ENCODE data around the gene DPH5.

Gene DPH5

GRCh38 chr1:101025657-101026429 is at the start of gene DPH5:
DPH5 (minus strand) TSS chr1:101025784; CDS start chr1:101025443, 341 bp downstream.
- Histone ChIP-seq H3K9ac (ENCODE audit: low read length) (peak within 1 kb of the TSS; percentile 75), H3K27ac (ENCODE audit: low read length) (peak within 1 kb of the TSS; percentile 8; the same call in 1 of the 2 replicates), H3K4me3 (ENCODE audit: low read length) (peak within 1 kb of the TSS; percentile 81), H3K79me2 (ENCODE audit: low read length) (peaks cover 13% of the 10 kb centered on the region), H3F3A (ENCODE audit: insufficient read depth, low read length) (no peaks in the 10 kb centered on the region), H4K20me1 (ENCODE audit: insufficient read depth, low read length) (no peaks in the 10 kb centered on the region), H3K9me2 (replicated peaks; ENCODE audit: insufficient read depth, low read length) (no peaks in the 10 kb centered on the region), H3K27me3 (replicated peaks; ENCODE audit: insufficient read depth, low read length) (no peaks in the 10 kb centered on the region), H2AFZ (ENCODE audit: low read length) (peak within 1 kb of the TSS; percentile 82), H3K4me1 (ENCODE audit: low read length) (no peaks in the 10 kb centered on the region), H3K9me3 (replicated peaks; ENCODE audit: insufficient read depth, low read length) (no peaks in the 10 kb centered on the region), H3K36me3 (replicated peaks; ENCODE audit: insufficient read depth, low read length) (no peaks in the 10 kb centered on the region), H3K4me2 (ENCODE audit: low read depth, low read length) (peak within 1 kb of the TSS; percentile 74)
- no peak for TF ChIP-seq EZH2phosphoT487 (IDR thresholded peaks at IDR 0.05; ENCODE audit: low read length)
- TF ChIP-seq CTCF (IDR thresholded peaks at IDR 0.05; ENCODE audit: low read length): no peak
- TF ChIP-seq EZH2 (optimal IDR thresholded peaks at IDR 0.05; ENCODE audit: low read depth, low read length): no peak
- peak; percentile 81 for DNase-seq

- TF ChIP-seq CTCF (IDR thresholded peaks at IDR 0.05; ENCODE audit: low read length) (no peak), EZH2 (optimal IDR thresholded peaks at IDR 0.05; ENCODE audit: low read depth, low read length) (no peak), EZH2phosphoT487 (IDR thresholded peaks at IDR 0.05; ENCODE audit: low read length) (no peak)
- no peak for DNase-seq
Measured at GRCh38 chr1:101073836-101074235, 48.3 kb upstream of the DPH5 start.

GRCh38 chr1:101071470-101071891 is 45.9 kb upstream of the DPH5 start:
- Histone ChIP-seq H3K9me3 (replicated peaks; ENCODE audit: insufficient read depth, low read length) (no peaks in the 10 kb centered on the region), H3K27ac (ENCODE audit: low read length) (no peak overlapping the region), H4K20me1 (ENCODE audit: insufficient read depth, low read length) (no peaks in the 10 kb centered on the region), H2AFZ (ENCODE audit: low read length) (no peak overlapping the region), H3K36me3 (replicated peaks; ENCODE audit: insufficient read depth, low read length) (no peaks in the 10 kb centered on the region), H3K27me3 (replicated peaks; ENCODE audit: insufficient read depth, low read length) (no peaks in the 10 kb centered on the region), H3F3A (ENCODE audit: insufficient read depth, low read length) (no peaks in the 10 kb centered on the region), H3K4me3 (ENCODE audit: low read length) (no peak overlapping the region), H3K79me2 (ENCODE audit: low read length) (no peaks in the 10 kb centered on the region), H3K4me2 (ENCODE audit: low read depth, low read length) (no peak overlapping the region), H3K4me1 (ENCODE audit: low read length) (no peaks in the 10 kb centered on the region), H3K9me2 (replicated peaks; ENCODE audit: insufficient read depth, low read length) (no peaks in the 10 kb centered on the region), H3K9ac (ENCODE audit: low read length) (no peak overlapping the region)
- DNase-seq: no peak
- TF ChIP-seq EZH2phosphoT487 (IDR thresholded peaks at IDR 0.05; ENCODE audit: low read length) (no peak), EZH2 (optimal IDR thresholded peaks at IDR 0.05; ENCODE audit: low read depth, low read length) (no peak), CTCF (IDR thresholded peaks at IDR 0.05; ENCODE audit: low read length) (no peak)

More at GRCh38 chr1:101073836-101074235, 48.3 kb upstream of the DPH5 start:
- H3K9me2 ChIP-seq (replicated peaks; ENCODE audit: insufficient read depth, low read length): no peaks in the 10 kb centered on the region
- H3K4me3 ChIP-seq (ENCODE audit: low read length): no peak overlapping the region
- H2AFZ ChIP-seq (ENCODE audit: low read length): no peak overlapping the region
- H3K79me2 ChIP-seq (ENCODE audit: low read length): no peaks in the 10 kb centered on the region
- no peaks in the 10 kb centered on the region for H4K20me1 ChIP-seq (ENCODE audit: insufficient read depth, low read length)
- no peaks in the 10 kb centered on the region for H3K27me3 ChIP-seq (replicated peaks; ENCODE audit: insufficient read depth, low read length)
- no peak overlapping the region for H3K27ac ChIP-seq (ENCODE audit: low read length)
- no peak overlapping the region for H3K4me2 ChIP-seq (ENCODE audit: low read depth, low read length)
- no peaks in the 10 kb centered on the region for H3K36me3 ChIP-seq (replicated peaks; ENCODE audit: insufficient read depth, low read length)
- H3K4me1 ChIP-seq (ENCODE audit: low read length): no peaks in the 10 kb centered on the region
- no peak overlapping the region for H3K9ac ChIP-seq (ENCODE audit: low read length)
- no peaks in the 10 kb centered on the region for H3K9me3 ChIP-seq (replicated peaks; ENCODE audit: insufficient read depth, low read length)
- no peaks in the 10 kb centered on the region for H3F3A ChIP-seq (ENCODE audit: insufficient read depth, low read length)

All from MM.1S (cell line).